GM19043 (cell line): ENCODE results near the gene TBC1D2.

ENCODE experiments used
- ATAC-seq: cut with Tn5 transposase; IDR thresholded peaks from one replicate; pipeline ENCODE4 v1.9.1; 2021; ENCODE audit warnings: low read depth; ENCODE audit not compliant: unreplicated experiment

Gene TBC1D2

DNA sequence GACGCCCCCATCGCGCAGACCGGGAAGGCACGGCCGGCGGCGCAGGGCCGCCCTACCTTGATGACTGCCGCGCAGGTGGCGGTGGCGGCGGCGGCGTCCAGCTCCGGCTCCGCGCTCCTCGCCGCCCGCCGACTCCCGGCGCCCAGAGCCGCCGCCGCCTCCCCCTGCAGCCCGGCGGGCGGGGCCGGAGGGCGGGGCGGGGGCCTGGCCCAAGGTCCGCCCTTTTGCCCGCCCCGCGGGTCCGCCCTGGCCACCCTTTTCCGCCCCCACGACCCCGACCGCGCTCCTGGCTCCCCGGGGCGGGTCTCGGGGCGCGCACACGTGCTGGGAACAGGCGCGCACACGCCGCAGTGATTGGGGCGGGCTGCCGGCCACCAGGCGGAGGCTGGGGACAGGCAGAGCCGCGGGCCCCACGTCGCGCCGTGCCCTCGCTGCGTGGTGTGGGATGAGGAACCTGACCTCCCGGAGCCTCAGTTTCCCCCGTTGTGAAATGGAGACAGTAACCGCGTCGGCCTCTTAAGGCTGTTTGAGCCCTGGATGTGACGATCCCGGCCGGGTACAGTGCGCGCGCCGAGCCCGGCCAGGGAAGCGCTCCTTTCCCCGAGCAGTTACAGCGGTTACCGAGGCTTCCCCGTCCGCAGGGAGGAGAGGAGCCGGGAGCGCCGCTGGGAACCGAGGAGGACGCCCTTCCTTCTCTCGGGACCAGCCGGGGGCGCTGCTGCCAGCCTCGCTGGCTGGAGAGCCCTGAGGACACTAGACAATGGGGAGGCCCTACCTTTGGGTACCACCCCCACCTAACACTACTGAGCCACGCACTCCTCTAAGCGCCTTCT lies 62.7 kb downstream of the TBC1D2 start, which contains the start of gene CORO2A:
CORO2A (minus strand) TSS at position 135 of the 833 bp plus-strand sequence. CDS start 34,977 bp downstream, outside the sequence.
- ATAC-seq = no peak

- ATAC-seq = no peak
Measured at GRCh38 chr9:98191671-98192502, 63.6 kb downstream of the TBC1D2 start.

DNA sequence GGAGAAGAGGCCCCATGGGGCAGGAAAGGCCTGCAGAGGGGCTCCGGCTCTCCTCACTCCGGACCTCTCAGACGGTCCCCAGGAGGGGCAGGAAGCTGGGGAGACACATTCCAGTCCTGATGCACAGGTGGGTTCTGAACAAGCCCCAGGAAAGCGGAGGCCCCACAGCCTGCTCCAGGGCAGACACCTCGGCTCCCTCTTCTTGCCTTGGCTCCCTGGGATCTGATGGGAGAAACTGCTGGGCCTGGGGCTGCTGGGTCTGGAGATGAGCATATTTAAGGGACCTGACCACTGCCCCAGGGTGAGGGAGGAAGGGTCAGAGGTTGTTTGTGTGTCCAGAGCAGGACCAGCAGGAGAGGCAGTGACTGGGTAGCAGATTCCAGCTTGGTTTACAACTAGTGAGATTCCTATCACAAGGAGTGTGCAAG lies 64.3 kb downstream of the TBC1D2 start:
- no peak for ATAC-seq

- no peak for ATAC-seq
Measured at GRCh38 chr9:98190757-98191105, 64.7 kb downstream of the TBC1D2 start.

DNA sequence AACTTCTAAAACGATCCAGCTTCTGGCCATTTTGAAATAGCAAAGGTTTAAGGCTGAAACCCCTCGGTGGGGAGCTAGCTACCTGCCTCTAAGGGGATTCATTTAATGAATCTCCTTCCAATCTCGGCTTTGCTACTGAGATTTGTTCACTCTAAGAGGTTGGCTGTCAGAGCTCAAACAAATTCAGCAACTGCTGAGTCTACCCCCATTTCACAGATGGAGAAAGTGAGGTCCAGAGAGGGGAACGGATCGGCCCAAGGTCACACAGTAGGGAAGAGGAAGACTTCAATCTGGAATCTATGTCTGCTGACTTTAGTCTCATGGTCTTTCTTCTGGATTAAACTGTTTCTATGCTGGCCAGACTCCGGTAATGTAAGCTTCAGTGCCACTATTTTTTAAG lies 66.0 kb downstream of the TBC1D2 start:
- no peak for ATAC-seq

DNA sequence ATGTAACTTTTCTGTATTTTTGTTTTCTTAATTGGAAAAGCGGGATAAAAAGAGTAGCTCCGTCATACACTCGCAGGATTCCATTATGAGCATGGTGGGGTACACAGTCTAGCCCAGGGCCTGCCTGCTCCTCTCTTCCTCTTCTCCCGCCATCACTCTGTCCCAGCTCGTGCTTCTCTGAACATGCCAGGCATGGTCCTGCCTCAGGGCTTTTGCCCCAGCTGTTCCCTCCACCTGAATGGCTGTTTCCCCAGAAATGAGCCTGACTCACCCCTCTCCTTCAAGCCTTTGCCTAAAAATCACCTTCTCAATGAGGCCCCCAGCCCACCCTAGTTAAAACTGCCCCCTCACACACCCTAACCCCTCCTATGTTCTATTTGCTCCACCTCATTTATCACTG lies 67.5 kb downstream of the TBC1D2 start:
- no peak for ATAC-seq

DNA sequence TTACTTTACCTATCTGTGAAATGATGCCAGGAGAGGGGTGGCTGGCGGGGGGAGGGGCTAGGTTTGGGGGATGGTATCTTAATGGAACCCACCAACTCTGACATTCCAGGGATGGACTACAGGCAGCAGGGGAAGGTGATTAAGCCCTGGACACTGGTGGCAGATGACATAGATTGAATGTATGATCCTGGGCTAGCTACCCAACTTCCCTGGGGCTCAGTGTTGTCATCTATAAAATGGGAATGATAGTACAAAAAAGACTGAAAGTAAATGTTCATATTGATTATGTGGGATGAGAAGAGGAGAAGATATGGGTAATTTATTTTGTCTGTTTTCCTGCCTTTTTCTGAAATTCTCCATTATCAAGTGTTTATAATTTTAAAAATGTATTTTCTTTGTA lies 69.2 kb downstream of the TBC1D2 start:
- no peak for ATAC-seq

DNA sequence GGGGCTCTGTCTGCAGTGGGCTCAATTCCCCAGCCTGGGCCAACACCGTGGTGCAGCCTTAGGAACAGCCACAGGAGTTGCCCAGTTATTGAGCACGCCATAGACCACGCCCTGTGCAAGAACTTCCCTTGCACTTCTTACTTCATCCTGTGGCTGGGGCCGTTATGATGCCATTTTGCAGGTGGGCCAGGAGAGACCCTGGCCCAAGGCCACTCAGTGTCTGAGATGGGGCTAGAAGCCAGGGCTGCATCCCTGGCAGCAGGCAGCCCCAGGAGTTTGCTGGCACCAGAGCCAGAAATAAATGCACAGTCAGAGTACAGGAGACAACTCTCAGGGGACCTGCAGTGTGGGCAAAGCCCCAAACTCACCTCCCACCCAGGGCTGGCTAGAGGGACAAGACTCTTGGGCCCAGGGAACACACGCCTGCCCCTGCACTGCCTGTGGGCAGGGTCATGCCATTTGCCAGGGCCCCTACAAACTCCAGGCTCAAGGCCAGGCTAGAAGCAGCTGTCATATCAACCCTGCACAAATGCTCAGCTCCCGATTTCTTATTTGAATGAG lies 69.8 kb downstream of the TBC1D2 start:
- no peak for ATAC-seq

GRCh38 chr9:98185021-98185567 lies 70.4 kb downstream of the TBC1D2 start:
- no peak for ATAC-seq

- no peak for ATAC-seq
Measured at GRCh38 chr9:98184326-98184725, 71.1 kb downstream of the TBC1D2 start.

GRCh38 chr9:98182889-98183599 lies 72.4 kb downstream of the TBC1D2 start:
- ATAC-seq = no peak

DNA sequence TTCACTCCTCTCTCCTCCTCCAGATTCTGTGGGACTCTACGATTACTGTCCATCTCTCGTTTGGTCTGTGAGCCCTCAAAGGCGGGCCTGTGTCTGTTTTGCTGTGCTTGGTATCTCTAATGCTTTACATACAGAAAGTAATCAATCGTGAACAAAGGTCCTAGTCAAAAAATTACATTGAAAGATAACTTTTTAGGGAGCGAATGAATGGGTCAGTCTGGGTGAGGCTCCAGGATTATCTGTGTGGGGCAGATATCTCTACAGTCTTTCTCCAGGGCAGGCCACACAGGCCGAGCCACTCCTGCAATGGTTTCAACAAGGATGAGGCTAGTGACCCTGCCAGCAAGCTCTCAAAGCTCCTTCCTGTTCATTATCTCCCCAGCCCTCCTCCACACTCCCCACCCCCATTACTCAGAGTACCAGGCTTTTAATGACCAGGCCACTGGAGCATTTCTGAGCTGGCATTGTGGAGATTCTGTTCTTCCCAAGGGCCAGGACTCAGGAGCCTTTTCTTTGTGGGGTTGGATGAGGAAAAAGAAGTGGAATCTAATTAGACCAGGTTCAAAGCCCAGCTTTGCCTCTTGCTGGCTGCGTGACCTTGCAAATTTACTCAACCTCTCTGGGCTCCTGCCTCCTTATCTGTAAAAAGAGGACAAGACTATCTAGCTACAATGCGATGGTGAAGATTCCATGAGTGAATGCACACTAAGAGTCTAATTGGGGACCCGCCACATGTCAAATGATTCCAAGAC lies 73.2 kb downstream of the TBC1D2 start:
- no peak for ATAC-seq

- ATAC-seq = no peak
Measured at GRCh38 chr9:98181746-98182068, 73.7 kb downstream of the TBC1D2 start.

GRCh38 chr9:98180996-98181395 lies 74.5 kb downstream of the TBC1D2 start:
- ATAC-seq = no peak

GRCh38 chr9:98178874-98179850 lies 76.3 kb downstream of the TBC1D2 start:
- no peak for ATAC-seq

DNA sequence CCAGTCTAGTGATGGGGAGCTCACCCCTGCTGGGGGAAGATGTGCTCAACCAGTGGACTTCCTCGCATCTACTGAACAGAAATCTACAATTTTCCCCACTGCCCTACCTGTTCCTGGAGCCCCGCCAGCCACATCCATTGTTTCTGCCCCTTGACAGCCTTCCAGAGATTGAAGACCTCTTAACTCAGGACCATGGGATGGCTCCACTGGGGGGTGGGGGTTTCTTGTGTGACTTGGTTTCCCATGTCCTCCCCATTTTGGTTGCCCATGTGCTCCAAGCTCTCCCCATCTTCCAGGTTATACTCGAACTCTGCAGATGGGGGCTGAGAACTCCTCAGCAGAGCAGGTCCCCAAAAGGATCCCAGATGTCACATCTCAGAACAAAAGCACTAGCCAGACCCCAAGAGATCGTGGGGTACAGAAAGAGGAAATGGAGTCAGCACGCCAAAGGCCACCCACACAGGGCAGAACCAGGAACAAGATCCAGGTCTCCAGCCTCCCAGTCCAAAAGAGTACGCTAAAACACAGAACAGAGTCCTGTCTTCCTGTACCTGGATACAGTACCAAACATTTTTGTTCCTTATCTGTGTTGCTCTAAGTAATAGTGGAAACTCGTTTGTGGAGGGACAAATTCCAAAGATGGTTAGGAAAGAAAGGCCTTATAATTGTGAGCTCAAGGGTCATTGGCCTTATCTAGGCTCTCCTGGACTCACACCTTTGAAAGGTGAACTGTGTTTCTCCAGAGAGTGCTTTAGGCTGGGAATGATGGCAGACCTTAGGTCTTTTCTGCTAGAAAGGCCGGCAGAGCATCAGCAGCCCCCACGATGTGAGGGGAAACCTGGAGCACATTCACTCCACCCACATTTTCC lies 78.8 kb downstream of the TBC1D2 start:
- no peak for ATAC-seq

- no peak for ATAC-seq
Measured at GRCh38 chr9:98175762-98176161, 79.7 kb downstream of the TBC1D2 start.
